HS-5 (cell line): ENCODE results near the gene ESR1.

Experiments used
- DNase-seq: peaks from one replicate; pipeline ENCODE4 v3.0.0-alpha.2; 2012; ENCODE audit warnings: low read depth

ESR1 gene

GRCh38 chr6:152094992-152095592 lies 287.6 kb downstream of the ESR1 start:
- DNase-seq = peak; percentile 99

GRCh38 chr6:152096863-152097496 lies 289.5 kb downstream of the ESR1 start:
- peak; percentile 77 for DNase-seq

GRCh38 chr6:152098683-152099082 lies 291.2 kb downstream of the ESR1 start:
- DNase-seq = no peak

GRCh38 chr6:152099446-152100182 lies 292.1 kb downstream of the ESR1 start:
- no peak for DNase-seq

GRCh38 chr6:152100183-152100618 lies 292.7 kb downstream of the ESR1 start:
- DNase-seq = peak; percentile 67

GRCh38 chr6:152107973-152108372 lies 300.5 kb downstream of the ESR1 start:
- DNase-seq = no peak

- DNase-seq = no peak
Measured at GRCh38 chr6:152110886-152111820, 303.7 kb downstream of the ESR1 start.

- no peak for DNase-seq
Measured at GRCh38 chr6:152112491-152113261, 305.2 kb downstream of the ESR1 start.

GRCh38 chr6:152117156-152118133 lies 310.0 kb downstream of the ESR1 start:
- DNase-seq = no peak

GRCh38 chr6:152118224-152118623 lies 310.7 kb downstream of the ESR1 start:
- DNase-seq = no peak

GRCh38 chr6:152118678-152119077 lies 311.2 kb downstream of the ESR1 start:
- no peak for DNase-seq

GRCh38 chr6:152119831-152120230 lies 312.3 kb downstream of the ESR1 start:
- no peak for DNase-seq

- DNase-seq = no peak
Measured at GRCh38 chr6:152121910-152122309, 314.4 kb downstream of the ESR1 start.

GRCh38 chr6:152122434-152122833 lies 315.0 kb downstream of the ESR1 start:
- DNase-seq = no peak

GRCh38 chr6:152123076-152123475 lies 315.6 kb downstream of the ESR1 start:
- DNase-seq = no peak

GRCh38 chr6:152124429-152125074 lies 317.1 kb downstream of the ESR1 start:
- DNase-seq = peak; percentile 49

- DNase-seq = no peak
Measured at GRCh38 chr6:152127432-152128165, 320.1 kb downstream of the ESR1 start.

- DNase-seq = no peak
Measured at GRCh38 chr6:152129691-152130151, 322.2 kb downstream of the ESR1 start.

- DNase-seq = no peak
Measured at GRCh38 chr6:152130441-152130840, 323.0 kb downstream of the ESR1 start.
